HepG2 (cell line): Measurements from ENCODE around the gene OR2C1. TPM values are rescaled to one million over a fixed set of nuclear protein-coding genes. Genes with fewer than 3 reads are reported as not detected.

Experiments used
- ARHGAP35 ChIP-seq: sonication (generic); formaldehyde crosslinking; IDR thresholded peaks from 2 replicates; pipeline ENCODE4 v1.9.0; 2022; ENCODE audit warnings: mild to moderate bottlenecking, inconsistent platforms, moderate library complexity, missing genetic modification reagents, borderline replicate concordance
- ATF7 ChIP-seq, 2 experiments: fragments of 450-650 bp in 1 of 2; sonication (generic) in 1 of 2; formaldehyde crosslinking in 1 of 2; IDR thresholded peaks; 2 replicates each; pipeline versions ENCODE4 v1.4.0 to v1.6.1; 2016 to 2020; ENCODE audit warnings: antibody characterized with exemption in 1 of 2, mild to moderate bottlenecking in 1 of 2, missing genetic modification reagents in 1 of 2
- FOSL2 ChIP-seq: sonication (generic); formaldehyde crosslinking; IDR thresholded peaks from 2 replicates; pipeline ENCODE4 v1.4.0; 2020; ENCODE audit warnings: missing genetic modification reagents
- GRHL1 ChIP-seq: sonication (generic); formaldehyde crosslinking; conservative IDR thresholded peaks from 2 replicates; pipeline ENCODE4 v1.8.0; 2022; ENCODE audit warnings: missing genetic modification reagents
- IKZF1 ChIP-seq: fragments of 450-650 bp; IDR thresholded peaks from 2 replicates; pipeline ENCODE4 v1.7.1; 2016
- KAT7 ChIP-seq: IDR thresholded peaks from 2 replicates; pipeline ENCODE4 v1.6.1; 2018; ENCODE audit warnings: borderline replicate concordance, missing compliant biosample characterization
- SAFB2 ChIP-seq: sonication (generic); formaldehyde crosslinking; IDR thresholded peaks from 2 replicates; pipeline ENCODE4 v1.5.1; 2020; ENCODE audit warnings: missing genetic modification reagents, low read depth, mild to moderate bottlenecking, borderline replicate concordance
- SRSF9 ChIP-seq: fragments of 200-400 bp; formaldehyde crosslinking; IDR thresholded peaks from 2 replicates; pipeline ENCODE4 v1.6.1; 2018; ENCODE audit warnings: borderline replicate concordance, mild to moderate bottlenecking, low read depth, low read length; ENCODE audit not compliant: insufficient read depth, poor library complexity, severe bottlenecking
- TAF15 ChIP-seq: fragments of 200-400 bp; formaldehyde crosslinking; IDR thresholded peaks from one replicate; pipeline ENCODE4 v1.6.1; 2018; ENCODE audit warnings: mild to moderate bottlenecking, low read depth, low read length; ENCODE audit not compliant: poor library complexity, severe bottlenecking
- TFE3 ChIP-seq: IDR thresholded peaks from 2 replicates; pipeline ENCODE4 v1.6.1; 2016
- ZBTB49 ChIP-seq: sonication (generic); formaldehyde crosslinking; IDR thresholded peaks from 2 replicates; pipeline ENCODE4 v1.4.0; 2020; ENCODE audit warnings: missing genetic modification reagents, borderline replicate concordance
- ZFY ChIP-seq: sonication (generic); formaldehyde crosslinking; IDR thresholded peaks from 2 replicates; pipeline ENCODE4 v1.4.0; 2020; ENCODE audit warnings: missing genetic modification reagents
- ZMYM3 ChIP-seq: sonication (generic); formaldehyde crosslinking; IDR thresholded peaks from 2 replicates; pipeline ENCODE4 v1.5.1; 2020; ENCODE audit warnings: mild to moderate bottlenecking, missing genetic modification reagents
- ZNF207 ChIP-seq: fragments of 450-650 bp; IDR thresholded peaks from 2 replicates; pipeline ENCODE4 v1.6.1; 2016; ENCODE audit warnings: antibody characterized with exemption, borderline replicate concordance
- ZNF251 ChIP-seq: sonication (generic); formaldehyde crosslinking; IDR thresholded peaks from 2 replicates; pipeline ENCODE4 v1.9.0; 2021; ENCODE audit warnings: mild to moderate bottlenecking, missing genetic modification reagents
- ZNF253 ChIP-seq: sonication (generic); formaldehyde crosslinking; IDR thresholded peaks from 2 replicates; pipeline ENCODE4 v1.8.0; 2022; ENCODE audit warnings: mild to moderate bottlenecking, missing genetic modification reagents, borderline replicate concordance
- ZNF274 ChIP-seq: sonication (generic); formaldehyde crosslinking; IDR thresholded peaks from 2 replicates; pipeline ENCODE4 v1.5.1; 2020; ENCODE audit warnings: mild to moderate bottlenecking, missing genetic modification reagents
- ZNF296 ChIP-seq: sonication (generic); formaldehyde crosslinking; conservative IDR thresholded peaks from 2 replicates; pipeline ENCODE4 v1.5.0; 2020; ENCODE audit warnings: mild to moderate bottlenecking, missing genetic modification reagents
- ZNF383 ChIP-seq: sonication (generic); formaldehyde crosslinking; IDR thresholded peaks from 2 replicates; pipeline ENCODE4 v1.4.0; 2020; ENCODE audit warnings: missing genetic modification reagents, mild to moderate bottlenecking, borderline replicate concordance
- ZNF513 ChIP-seq: sonication (generic); formaldehyde crosslinking; conservative IDR thresholded peaks from 2 replicates; pipeline ENCODE4 v1.5.0; 2020; ENCODE audit warnings: missing genetic modification reagents
- ZNF556 ChIP-seq: sonication (generic); formaldehyde crosslinking; IDR thresholded peaks from 2 replicates; pipeline ENCODE4 v1.4.0; 2020; ENCODE audit warnings: mild to moderate bottlenecking, missing genetic modification reagents, borderline replicate concordance
- ZNF672 ChIP-seq: sonication (generic); formaldehyde crosslinking; IDR thresholded peaks from 2 replicates; pipeline ENCODE4 v1.8.1; 2022; ENCODE audit warnings: missing genetic modification reagents
- polyA plus RNA-seq, 8 experiments: library from polyadenylated mRNA; depleted of rRNA in 3 of 8; stranded (reverse) in 7 of 8; unstranded in 1 of 8; fragments of >200 nt; fragmentation: Illumina TruSeq in 4 of 8; extraction: Trizol in 4 of 8; gene quantifications; 2 replicates each; pipeline versions ENCODE4 v1.2.1 to v1.2.3, GENCODE V29; 2011 to 2016; ENCODE audit warnings: low read depth in 4 of 8, missing spikeins in 1 of 8, mixed read lengths in 1 of 8; ENCODE audit not compliant: insufficient read depth in 1 of 8
- total RNA-seq, 5 experiments: library from RNA; depleted of rRNA; stranded (reverse); fragments of >200 nt; fragmentation: Illumina TruSeq; extraction: Trizol; gene quantifications; 2 replicates each; pipeline ENCODE4 v1.2.3, GENCODE V29; 2016; ENCODE audit warnings: low read depth in 1 of 5

The OR2C1 gene
- total and polyA plus RNA-seq, 2 of the 13 experiments (the other 11 are each of a cell fraction or from before 2014, with no cell fraction given), result not detected

GRCh38 chr16:3400779-3401688 lies 45.3 kb downstream of the OR2C1 start, which contains the start of the genes ZNF174 and ZSCAN32 (continued):
- TF ChIP-seq ZNF383 (CRISPR knock-in tag) (no peak), ZNF253 (no peak), ZNF296 (CRISPR knock-in tag) (no peak), TFE3 (peak; percentile 50), ARHGAP35 (no peak), ZNF556 (CRISPR knock-in tag) (no peak), ATF7 (IDR thresholded peaks at IDR 0.05) (no peak), ATF7 (CRISPR knock-in tag; IDR thresholded peaks at IDR 0.05) (no peak), SAFB2 (CRISPR knock-in tag) (peak; percentile 57), FOSL2 (CRISPR knock-in tag) (peak; percentile 61), TAF15 (peak; percentile 44), SRSF9 (no peak), ZNF207 (no peak), ZNF513 (CRISPR knock-in tag) (no peak), ZNF251 (CRISPR knock-in tag) (no peak), GRHL1 (CRISPR knock-in tag) (no peak), KAT7 (CRISPR knock-in tag) (peak; percentile 88; the same call in 1 of the 2 replicates), ZNF672 (CRISPR knock-in tag) (no peak), IKZF1 (no peak), ZBTB49 (no peak), ZMYM3 (peak; percentile 64; the same call in 1 of the 2 replicates), ZFY (CRISPR knock-in tag) (peak; percentile 96), ZNF274 (CRISPR knock-in tag) (peak; percentile 91)
